HG03575 (cell line): ENCODE measurements around the gene CCDC85C.

Experiments
- ATAC-seq: cut with Tn5 transposase; IDR thresholded peaks from one replicate; pipeline ENCODE4 v1.9.1; 2021; ENCODE audit not compliant: unreplicated experiment, insufficient number of reproducible peaks, low FRiP score; ENCODE audit errors: extremely low read depth

CCDC85C gene

DNA sequence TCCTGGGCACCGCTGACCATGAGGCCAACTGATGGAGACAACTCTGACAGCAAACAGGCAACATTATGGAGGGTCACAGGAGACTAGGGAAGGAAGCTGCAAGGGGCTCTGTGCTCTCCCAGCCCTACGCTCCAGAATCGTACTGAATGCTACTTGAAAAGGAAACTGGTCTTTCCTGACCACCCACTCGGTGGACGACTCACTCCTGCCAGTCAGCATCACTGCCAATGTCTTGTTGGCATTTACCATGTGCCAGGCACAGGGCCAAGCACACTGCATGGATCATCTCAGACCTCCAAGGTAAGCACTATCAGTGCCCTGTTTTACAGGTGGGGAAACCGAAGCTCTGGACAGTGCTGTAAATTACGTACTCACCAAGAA, 38.0 kb downstream of the CCDC85C start:
- ATAC-seq: no peak

- ATAC-seq: no peak
Observed at GRCh38 chr14:99565383-99565782, 38.6 kb downstream of the CCDC85C start.

GRCh38 chr14:99564926-99565259, 39.1 kb downstream of the CCDC85C start:
- ATAC-seq: no peak

GRCh38 chr14:99564256-99564925, 39.6 kb downstream of the CCDC85C start:
- ATAC-seq: no peak

GRCh38 chr14:99563749-99564129, 40.3 kb downstream of the CCDC85C start:
- no peak for ATAC-seq

DNA sequence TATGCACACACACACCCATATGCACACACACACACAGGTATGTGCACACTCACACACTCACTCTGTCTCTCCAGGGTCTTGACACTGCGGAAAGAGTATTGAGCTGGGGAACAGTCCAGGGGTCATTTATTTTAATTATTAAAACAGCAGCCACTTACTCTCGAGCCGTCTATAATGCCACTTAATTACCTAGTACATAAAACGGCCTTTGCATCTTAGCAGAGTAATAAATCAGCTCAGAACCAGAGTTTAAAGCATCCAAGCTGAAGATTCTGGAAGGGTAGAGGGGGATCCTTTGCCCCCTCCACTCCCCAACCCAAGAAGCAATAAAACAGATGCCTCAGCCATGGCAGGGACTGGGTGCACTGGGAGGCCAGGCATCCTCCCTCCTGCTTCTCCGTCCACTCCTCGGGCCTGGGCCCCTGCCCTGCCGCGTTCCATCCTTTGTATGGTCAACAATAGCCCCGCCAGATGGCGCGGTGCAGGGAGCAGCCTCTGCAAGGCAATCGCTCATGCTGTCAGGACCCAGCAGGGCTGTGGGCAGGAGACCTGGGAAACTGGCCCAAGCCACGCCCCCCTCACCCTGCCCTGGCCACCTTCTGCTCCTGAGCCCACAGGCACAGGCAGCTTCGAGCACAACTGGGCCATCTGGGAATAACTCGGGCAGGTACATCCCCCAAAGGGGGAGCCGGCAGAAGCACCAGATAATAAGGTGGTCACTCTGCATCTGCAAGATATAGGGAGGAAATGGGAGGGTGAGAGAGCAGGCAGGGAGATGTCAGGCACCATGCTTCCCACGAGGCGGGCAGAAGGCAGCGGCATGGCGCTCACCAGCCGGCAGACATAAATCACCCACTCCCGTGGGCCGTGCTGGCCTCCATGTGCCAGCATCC, 40.9 kb downstream of the CCDC85C start:
- no peak for ATAC-seq

DNA sequence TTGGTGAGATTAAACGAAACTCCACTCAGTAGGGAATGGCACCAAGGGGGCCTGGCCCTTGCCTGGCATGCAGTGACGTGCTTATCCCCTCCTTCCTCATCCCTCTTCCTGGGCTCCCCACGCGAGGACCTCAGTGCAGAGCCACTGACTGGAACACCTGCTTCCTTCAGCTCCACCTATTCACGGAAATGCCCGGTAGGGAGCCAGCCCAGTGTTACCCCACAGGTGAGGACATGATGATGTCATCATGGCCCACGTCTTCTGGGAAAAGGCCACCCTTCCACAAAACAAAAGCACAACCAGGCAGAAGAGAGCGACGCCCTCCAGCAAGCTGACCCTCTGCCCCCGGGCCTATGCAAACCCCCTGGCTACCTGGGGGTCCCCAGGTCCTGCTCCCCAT, 42.1 kb downstream of the CCDC85C start:
- no peak for ATAC-seq

- ATAC-seq: no peak
Observed at GRCh38 chr14:99560922-99561683, 42.9 kb downstream of the CCDC85C start.

- no peak for ATAC-seq
Observed at GRCh38 chr14:99560403-99560802, 43.6 kb downstream of the CCDC85C start.

DNA sequence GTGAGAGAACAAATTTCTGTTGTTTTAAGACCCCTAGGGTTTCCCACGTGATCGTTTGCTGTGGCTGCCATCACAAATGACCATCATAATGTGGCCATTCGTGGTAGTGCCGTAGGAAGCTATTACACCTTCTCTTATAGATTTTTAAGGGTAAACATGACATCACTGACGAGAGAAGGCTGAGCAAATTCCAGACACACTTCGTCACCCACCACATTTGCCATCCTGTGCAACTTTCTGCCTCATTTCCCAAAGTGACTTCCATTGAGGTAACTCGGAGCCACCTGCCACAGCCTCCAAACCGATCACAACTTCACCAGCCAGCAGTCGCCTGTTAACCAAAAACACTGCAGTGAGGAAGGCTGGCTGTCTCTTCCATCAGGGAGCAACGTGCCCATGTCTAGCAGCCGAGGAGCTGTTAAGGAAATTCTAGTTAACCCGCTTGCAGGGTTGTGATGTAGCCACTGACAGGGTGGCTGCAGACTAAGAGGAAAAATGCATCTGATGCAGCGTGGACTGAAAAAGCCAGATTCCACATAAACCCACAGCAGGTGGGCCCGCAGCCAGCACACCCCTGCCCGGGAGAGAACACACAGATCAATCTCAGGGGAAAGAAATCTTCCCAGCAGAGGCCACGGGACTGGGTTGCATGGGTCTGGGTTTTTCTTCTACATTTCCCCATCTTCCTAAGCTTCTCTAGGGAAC, 44.6 kb downstream of the CCDC85C start:
- no peak for ATAC-seq

- ATAC-seq: no peak
Observed at GRCh38 chr14:99556134-99556791, 47.7 kb downstream of the CCDC85C start.

DNA sequence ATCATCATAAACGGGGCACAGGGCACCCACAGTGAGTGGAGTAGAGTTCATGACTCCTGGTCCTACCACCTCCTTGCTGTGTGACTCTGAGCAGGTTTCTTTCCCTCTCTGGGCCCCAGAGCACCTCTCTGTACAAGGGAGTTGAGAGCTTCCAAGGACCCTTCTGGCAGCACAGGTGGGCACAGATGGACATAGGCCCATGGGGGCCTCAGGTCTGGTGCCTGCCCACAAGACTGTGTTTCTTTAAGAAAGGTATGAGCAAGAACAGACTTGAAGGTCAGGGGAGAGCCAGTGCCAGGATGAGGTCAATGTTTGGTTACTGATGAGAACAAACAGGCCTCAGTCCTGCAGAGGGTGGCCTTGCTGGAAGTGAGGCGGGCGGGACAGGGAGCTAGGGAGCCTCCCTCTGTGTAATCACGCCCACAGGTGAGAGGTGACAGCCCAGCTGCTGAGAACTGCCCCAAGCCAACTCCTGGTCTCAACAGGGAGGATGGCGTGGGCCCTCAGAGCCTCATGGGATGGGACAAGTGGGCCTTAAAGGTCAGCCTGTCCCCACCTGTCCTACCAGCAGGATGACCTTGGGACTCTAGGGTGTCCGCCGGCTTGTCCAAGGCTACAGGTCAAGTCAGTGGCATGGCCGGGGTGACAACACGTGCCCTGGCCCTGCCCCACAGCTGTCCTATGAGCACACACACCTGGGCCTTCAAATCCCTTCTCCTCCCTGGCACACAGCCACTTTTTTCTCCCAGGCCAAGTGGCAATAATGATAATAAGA, 49.1 kb downstream of the CCDC85C start:
- no peak for ATAC-seq

- no peak for ATAC-seq
Observed at GRCh38 chr14:99554184-99554583, 49.8 kb downstream of the CCDC85C start.

- no peak for ATAC-seq
Observed at GRCh38 chr14:99552572-99553216, 51.3 kb downstream of the CCDC85C start.

DNA sequence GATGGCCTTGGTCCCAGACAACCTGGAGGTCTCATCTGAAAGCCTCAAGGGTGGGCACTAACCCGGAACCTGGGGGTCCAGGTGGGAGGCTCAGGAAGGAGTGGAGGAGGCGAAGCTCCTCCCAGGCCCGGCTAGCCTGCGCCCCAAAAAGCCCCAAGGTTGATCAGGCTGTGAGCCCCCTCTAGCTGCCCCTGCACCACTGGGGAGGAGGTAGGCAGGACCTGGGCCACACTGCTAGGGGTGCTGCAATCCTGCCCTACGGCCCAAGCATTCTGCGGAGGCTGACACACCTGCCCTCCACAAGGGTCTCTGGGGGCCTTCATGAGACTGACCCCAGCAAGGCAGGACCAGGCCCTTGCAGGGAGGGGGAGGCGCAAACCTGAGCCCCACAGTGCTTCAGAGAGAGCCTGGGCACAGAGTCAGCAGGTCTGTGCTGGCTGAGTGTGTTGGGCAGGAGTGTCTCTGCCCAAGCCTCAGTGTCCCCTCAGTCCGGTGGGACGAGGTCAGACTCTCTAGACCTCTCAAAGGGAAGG, 51.9 kb downstream of the CCDC85C start:
- ATAC-seq: no peak

DNA sequence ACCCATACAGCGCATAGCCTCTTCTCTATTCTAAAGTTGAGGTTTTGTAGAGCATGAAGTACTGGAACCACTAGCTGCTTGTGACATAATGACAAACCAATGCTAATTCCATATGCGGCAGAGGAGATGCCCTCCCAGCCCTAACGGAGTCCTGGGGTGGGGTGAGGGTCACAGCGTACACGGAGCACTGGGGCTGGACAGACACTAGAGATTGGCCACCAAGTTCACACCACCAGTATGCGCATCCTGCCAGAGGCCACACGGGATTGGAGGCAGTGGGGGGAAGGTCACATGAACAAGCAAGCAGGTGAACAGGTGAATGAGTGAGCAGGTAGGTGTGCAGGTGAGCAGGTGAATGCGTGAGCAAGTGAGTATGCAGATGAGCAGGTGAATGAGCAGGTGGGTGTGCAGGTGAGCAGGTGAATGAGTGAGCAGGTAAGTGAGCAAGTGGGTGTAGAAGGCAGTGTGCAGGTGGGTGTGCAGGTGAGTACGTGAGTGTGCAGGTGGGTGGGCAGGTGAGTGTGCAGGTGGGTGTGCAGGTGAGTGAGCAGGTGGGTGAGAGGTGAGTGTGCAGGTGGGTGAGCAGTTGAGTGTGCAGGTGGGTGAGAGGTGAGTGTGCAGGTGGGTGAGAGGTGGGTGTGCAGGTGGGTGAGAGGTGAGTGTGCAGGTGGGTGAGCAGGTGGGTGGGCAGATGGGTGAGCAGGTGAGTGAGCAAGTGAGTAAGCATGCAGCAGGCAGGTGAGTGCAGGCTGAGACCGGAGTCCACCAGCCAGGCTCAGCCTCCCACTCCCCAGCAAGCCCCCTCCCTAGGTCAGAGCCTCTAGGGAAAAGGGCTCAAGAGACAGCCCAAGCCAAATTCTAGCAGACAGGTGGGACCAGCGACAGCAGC, 52.7 kb downstream of the CCDC85C start:
- no peak for ATAC-seq
